ENCODE measurements around the gene IGFBP4.
"Not testable (repeated sequence)": the region's sequence is repeated elsewhere in the genome, so short reads cannot be mapped to it uniquely, and the experiment has no call there.

The IGFBP4 gene

DNA sequence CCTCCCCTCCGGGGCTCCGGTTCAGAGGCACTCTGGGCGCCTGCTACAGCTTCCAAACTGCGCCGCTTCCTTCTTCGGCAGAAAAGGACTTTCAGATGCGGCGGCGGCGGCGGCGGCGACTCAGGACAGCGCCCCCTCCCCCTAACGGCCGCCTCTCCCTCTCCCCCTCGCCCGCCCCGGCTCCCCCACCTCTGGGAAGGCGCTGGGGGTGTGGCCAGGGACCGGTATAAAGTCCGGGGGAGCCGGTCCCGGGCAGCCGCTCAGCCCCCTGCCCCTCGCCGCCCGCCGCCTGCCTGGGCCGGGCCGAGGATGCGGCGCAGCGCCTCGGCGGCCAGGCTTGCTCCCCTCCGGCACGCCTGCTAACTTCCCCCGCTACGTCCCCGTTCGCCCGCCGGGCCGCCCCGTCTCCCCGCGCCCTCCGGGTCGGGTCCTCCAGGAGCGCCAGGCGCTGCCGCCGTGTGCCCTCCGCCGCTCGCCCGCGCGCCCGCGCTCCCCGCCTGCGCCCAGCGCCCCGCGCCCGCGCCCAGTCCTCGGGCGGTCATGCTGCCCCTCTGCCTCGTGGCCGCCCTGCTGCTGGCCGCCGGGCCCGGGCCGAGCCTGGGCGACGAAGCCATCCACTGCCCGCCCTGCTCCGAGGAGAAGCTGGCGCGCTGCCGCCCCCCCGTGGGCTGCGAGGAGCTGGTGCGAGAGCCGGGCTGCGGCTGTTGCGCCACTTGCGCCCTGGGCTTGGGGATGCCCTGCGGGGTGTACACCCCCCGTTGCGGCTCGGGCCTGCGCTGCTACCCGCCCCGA, at the start of gene IGFBP4:
Gene IGFBP4 (plus strand): TSS at position 255 of the 792 bp plus-strand sequence. CDS start 286 bp downstream, at position 541.
- DNase-seq = peak; percentile 61 to 67

DNA sequence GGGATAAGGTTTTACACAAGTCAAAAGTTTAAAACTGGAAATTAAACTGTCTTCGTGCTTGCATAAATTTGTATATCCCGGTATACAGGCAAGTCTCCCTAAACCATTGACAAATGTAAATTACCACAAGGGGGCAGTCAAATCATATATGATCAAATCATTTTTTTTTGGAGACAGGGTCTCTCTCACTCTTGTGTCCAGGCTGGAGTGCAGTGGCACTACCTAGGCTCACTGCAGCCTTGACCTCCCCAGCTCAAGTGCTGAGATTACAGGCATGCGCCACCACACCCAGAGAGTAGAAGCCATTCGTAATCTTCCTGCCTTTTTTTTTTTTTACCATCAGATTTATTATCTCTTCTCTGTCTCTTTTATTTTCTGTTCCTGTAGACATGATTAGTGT, 44.1 kb upstream of the IGFBP4 start:
- DNase-seq = no peak

DNA sequence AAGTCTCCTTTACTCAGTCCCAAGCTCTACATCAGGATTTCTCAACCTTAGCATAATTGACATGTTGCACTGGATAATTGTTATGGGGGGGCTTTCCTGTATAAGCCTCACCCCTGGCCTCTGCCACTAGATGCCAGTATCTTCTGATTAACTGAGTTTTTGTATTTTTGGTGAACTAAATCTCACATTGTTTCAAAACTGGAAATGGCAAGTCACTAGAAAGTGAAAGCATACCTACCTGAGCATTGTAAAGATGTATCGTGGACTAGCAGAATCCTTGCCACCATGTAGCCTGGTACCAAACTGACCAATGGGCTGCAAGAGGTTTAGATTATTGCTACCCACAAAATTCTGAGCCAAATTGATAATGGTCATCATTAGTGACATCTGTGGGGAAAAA, 40.6 kb upstream of the IGFBP4 start:
- DNase-seq = no peak

DNA sequence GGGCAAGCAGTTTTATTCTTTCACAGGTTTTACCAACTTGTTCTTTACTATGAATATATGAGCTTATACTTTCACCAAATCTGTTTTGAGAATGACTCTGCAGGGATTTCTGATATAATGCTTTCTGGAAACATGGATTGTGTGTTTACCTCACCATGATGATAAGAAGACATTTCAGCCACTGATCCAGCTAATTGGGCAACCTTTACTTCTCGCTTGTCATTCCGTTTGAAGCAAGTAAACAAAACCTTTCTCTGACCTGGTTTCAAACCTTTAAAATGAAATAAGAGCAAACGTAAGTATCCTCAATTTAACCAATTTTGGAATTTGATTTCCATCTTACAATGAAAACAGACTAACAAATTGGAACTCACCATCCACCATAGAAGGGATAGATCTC, 39.2 kb upstream of the IGFBP4 start:
- DNase-seq = no peak

- DNase-seq = no peak
Observed at GRCh38 chr17:40407460-40407859, 35.8 kb upstream of the IGFBP4 start.

- not testable (repeated sequence) for DNase-seq
Observed at GRCh38 chr17:40409540-40409939, 33.7 kb upstream of the IGFBP4 start.

DNA sequence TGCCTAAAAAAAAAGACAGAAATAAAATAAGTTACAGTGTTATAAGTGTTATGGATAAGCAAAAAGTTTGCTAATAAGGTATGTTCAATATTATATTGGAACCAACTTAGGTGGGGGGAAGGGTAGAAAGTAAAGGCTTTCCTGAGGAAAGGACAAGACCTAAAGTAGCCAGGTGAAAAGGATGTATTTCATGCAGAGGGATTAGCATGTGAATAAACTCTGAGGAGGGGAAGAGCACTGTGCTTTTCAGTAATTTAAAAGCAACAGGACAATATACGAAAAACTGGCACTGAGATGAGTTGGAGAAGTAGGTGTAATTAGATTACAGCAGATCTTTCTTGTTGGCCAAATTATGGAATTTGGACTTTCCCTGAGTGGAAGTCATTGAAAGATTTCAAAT, 33.2 kb upstream of the IGFBP4 start:
- DNase-seq = no peak

GRCh38 chr17:40411821-40412220, 31.4 kb upstream of the IGFBP4 start:
- no peak for DNase-seq

DNA sequence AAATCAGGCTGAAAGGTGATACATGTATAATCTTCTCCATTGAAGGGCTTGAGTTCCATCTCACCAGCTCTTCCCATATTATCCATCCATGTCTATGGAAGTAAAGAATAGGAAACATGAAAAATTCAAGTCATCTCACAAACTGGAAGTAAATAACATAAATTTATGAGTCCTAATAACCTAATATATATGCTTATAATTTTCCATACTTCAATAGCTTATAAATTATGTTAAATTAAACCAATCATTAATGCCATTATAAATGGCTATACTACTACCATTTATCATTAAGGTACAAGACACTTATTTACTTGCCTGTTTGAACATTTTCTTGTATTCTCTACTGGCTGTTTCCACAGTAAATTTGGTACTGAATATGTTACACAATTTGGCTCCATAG, 30.4 kb upstream of the IGFBP4 start:
- DNase-seq = no peak

- not testable (repeated sequence) for DNase-seq
Observed at GRCh38 chr17:40414312-40414711, 28.9 kb upstream of the IGFBP4 start.

DNA sequence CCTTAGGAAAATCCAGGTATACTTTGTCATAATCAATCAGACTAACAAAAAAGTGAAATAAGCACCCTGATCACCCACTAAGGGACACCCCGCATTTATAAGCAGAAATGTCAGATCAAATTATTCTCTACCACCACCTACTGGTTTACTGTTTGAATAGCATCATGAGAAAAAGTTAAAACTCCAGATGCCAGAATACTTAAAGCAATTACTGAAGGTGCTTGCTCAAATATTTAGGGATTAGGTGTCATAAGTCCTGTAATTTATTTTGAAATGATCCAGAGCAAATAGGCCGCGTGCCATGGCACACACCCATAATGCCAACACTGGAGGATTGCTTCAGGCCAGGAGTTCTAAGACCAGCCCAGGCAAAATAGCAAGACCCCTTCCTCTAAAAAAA, 27.9 kb upstream of the IGFBP4 start:
- no peak for DNase-seq

- no peak for DNase-seq
Observed at GRCh38 chr17:40416671-40417070, 26.6 kb upstream of the IGFBP4 start.

- no peak for DNase-seq
Observed at GRCh38 chr17:40417258-40417608, 26.0 kb upstream of the IGFBP4 start.

DNA sequence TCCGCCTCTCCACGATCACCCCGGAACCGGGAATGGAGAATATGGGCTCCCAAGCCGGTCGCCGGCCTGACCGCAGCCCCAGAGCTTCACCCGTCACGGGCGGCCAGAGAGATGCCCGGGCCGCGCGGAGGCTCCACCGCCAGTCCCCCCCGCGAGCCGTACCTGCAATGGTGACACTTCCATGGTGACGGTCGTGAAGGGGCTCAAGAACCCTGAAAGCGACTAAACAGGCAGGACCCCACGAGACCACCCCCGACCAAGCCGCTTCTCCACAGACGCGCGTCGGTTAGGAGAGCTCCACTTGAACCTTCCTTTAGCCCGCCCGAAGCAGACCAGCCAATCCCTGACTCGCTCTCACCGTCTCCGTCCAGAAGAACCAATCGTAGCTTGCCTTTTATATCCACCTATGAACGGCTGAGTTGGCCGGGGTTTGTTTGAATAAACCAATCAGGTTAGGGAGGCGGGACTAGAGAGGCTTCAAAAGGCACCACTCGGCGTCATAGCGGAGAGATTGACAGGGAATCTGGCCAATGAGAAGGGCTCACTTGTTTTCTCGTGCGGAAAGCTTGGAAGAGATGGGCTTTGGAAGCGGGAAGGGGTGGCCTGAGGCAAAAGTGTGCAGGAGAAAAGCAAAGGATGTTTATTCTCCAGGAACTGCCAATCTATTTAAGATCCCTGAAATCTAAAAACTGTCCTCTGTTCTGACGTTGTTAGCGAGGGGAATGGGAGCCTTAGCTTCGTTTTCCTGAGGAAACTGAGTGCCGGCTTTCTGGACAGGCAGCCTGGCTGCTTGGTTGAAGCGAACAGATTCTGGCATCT, 25.4 kb upstream of the IGFBP4 start, which contains the start of gene TOP2A:
Gene TOP2A (minus strand): TSS at position 288 of the 819 bp plus-strand sequence. CDS start 105 bp downstream, at position 183.
- peak; percentile 92 to 96 for DNase-seq

DNA sequence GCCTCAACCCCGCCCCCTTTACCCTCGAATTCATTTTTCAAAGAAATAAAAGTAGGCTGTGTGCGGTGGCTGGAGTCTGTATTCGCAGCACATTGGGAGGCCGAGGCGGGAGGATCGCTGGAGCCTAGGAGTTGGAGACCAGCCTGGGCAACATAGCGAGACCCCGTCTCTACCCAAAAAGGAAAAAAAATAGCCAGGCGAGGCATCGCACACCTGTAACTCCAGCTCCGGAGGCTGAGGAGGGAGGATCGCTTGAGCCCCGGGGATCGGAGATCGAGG, 24.9 kb upstream of the IGFBP4 start:
- no peak for DNase-seq

DNA sequence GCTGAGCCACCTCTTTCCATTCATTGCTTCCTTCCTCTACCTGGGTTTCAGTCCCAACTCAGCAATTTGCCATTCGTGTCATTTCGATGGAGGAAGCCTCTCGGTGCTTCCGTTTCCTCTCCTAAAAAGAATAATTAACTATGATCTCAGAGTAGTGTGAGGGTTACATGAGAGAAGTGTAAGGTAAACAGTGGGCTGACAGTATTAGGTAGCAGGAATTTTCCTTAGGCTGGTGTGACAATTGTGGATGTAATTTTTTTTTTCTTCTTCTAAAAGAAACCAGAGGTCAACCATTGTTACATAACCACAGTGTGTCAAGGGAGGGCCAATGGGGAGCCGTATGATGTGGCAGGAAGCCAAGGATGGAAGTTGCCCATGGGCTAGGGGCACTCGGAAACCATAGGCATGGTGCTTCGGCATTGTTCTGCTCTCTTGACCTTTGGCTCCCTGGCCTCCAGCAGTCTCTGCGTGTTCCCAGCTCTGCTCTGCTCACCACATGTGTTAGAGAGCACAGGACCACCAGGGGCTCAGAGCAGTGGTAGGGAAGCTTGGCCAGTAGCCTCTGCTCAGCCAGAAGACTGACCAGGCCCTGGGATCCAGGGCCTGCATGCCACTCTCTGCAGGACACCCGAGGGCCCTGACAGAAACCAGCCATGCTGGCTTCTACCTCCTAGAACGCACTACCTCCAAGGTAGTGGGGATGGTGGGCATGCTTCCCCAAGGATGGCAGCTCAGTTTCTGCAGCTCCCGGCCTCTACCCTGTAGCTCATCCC, 23.5 kb upstream of the IGFBP4 start:
- no peak for DNase-seq

GRCh38 chr17:40422990-40423633, 20.1 kb upstream of the IGFBP4 start:
- DNase-seq = no peak

DNA sequence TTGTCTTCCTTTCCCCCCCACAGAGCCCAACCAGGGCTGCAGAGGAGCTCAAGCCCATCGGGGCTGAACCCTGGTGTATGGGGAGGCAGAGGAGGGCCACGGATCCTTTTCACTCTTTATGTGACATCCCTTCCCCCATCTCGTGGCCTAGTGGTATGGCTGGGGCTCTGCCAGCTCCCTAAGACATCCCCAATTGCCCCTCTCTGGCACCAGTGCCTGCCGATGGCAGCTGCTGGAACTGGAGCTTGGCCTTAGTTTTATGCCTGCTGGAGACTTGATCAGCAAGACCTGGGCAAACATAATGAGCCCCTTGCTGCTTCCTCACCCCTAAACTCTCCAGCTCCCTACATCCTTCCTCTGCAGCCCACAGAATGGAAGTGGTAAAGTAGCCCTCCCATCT, 17.5 kb upstream of the IGFBP4 start:
- DNase-seq = no peak

DNA sequence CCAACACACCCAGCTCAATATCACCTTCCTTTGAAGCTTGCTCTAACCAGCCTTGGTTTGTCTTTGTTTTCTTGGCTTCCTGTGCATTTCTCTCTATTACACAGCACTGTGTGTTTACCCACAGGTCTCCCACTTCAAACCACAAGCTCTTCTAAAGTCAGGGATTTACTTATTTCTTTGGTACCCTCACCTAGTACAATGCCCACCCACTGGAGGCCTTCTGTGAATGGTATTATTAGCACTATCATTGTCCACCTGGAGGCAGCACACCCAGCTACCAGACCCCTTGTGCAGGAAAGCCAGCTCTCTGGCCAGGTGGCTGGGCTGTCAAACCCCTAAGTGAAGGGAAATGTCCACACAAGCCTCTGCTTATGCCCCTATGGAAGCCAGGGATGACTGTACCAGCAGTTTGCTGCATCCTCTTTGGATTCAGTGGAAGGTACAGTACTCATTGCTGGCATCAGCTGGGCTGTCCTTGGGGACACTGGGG, 16.2 kb upstream of the IGFBP4 start:
- no peak for DNase-seq

GRCh38 chr17:40430272-40431230, 12.7 kb upstream of the IGFBP4 start:
- no peak for DNase-seq

DNA sequence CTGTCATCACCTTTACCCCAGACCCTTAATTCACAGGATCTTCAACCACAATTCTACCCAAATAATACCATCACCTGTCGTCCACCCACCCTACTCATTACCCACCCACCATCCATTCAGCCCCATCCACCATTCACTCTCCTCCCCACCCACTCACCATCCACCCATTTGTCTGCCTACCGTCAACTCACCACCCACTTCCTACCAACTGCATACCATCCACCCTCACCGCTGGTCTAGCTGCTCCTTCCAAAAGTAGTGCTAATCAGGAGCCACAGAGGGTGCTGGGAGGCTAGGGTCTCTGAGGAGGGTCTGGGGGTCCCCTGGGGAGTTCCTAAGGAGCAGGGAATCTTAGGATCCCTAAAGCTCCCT, 12.0 kb upstream of the IGFBP4 start:
- no peak for DNase-seq

Measured in activated CD4-positive, alpha-beta T cell treated with anti-CD3 and anti-CD28 coated beads for 4 hours (primary cell).